ENCODE results near the gene MCM9.

Gene MCM9

GRCh38 chr6:118787724-118788423 lies 147.1 kb downstream of the MCM9 start:
- no peak for DNase-seq (ENCODE audit: low spot score)
- POLR2A ChIA-PET (ENCODE audit: low non-redundant PET), result no interaction called here
- H3K27ac ChIP-seq, result no peak overlapping the region
- no peak for TF ChIP-seq CTCF (conservative IDR thresholded peaks at IDR 0.05; ENCODE audit: low read depth)
- CTCF ChIA-PET, result interaction anchor here (0.5 kb wide), 1 partner anchor 242 kb away, joined by 3 read pairs; no protein-coding TSS in a partner anchor

- TF ChIP-seq CTCF (conservative IDR thresholded peaks at IDR 0.05; ENCODE audit: low read depth), result no peak
- no peak overlapping the region for H3K27ac ChIP-seq
- DNase-seq (ENCODE audit: low spot score), result no peak
- CTCF ChIA-PET, result no interaction called here
- POLR2A ChIA-PET (ENCODE audit: low non-redundant PET), result interaction anchor here (0.7 kb wide), 1 partner anchor 964 kb away, joined by 5 read pairs; no protein-coding TSS in a partner anchor
These were observed 148.1 kb downstream of the MCM9 start for GRCh38 chr6:118786596-118787453.

- ChIA-PET POLR2A (ENCODE audit: low non-redundant PET) (no interaction called here), CTCF (no interaction called here)
- no peak overlapping the region for H3K27ac ChIP-seq
- TF ChIP-seq CTCF (conservative IDR thresholded peaks at IDR 0.05; ENCODE audit: low read depth), result no peak
- DNase-seq (ENCODE audit: low spot score), result no peak
These were observed 149.4 kb downstream of the MCM9 start for GRCh38 chr6:118785601-118786000.

- H3K27ac ChIP-seq, result no peak overlapping the region
- ChIA-PET CTCF (no interaction called here), POLR2A (ENCODE audit: low non-redundant PET) (no interaction called here)
- TF ChIP-seq CTCF (conservative IDR thresholded peaks at IDR 0.05; ENCODE audit: low read depth), result no peak
- no peak for DNase-seq (ENCODE audit: low spot score)
These were observed 150.3 kb downstream of the MCM9 start for GRCh38 chr6:118784641-118785164.

GRCh38 chr6:118783931-118784550 lies 150.9 kb downstream of the MCM9 start:
- no peak for DNase-seq (ENCODE audit: low spot score)
- POLR2A ChIA-PET (ENCODE audit: low non-redundant PET), result no interaction called here

More at GRCh38 chr6:118783931-118784550, 150.9 kb downstream of the MCM9 start:
- TF ChIP-seq CTCF (conservative IDR thresholded peaks at IDR 0.05; ENCODE audit: low read depth), result no peak
- no peak overlapping the region for H3K27ac ChIP-seq
- CTCF ChIA-PET, result interaction anchor here (0.6 kb wide), 1 partner anchor 21 kb away, joined by 3 read pairs; no protein-coding TSS in a partner anchor
